Colonic mucosa (tissue), 4 donors: ENCODE data around the gene PTTG1IP. TPM values are rescaled to one million over a fixed set of nuclear protein-coding genes. Genes with fewer than 3 reads are reported as not detected.

ENCODE experiments used
- DNase-seq: peaks from one replicate; pipeline ENCODE4 v3.0.0-alpha.2; 2020
- H3K27ac ChIP-seq: fragments of 200-600 bp; one replicate; pipeline ENCODE4 v1.8.0; 2021
- H3K27me3 ChIP-seq: fragments of 200-600 bp; one replicate; pipeline ENCODE4 v1.8.0; 2021
- H3K36me3 ChIP-seq: fragments of 200-600 bp; one replicate; pipeline ENCODE4 v1.8.0; 2021
- H3K4me1 ChIP-seq: fragments of 200-600 bp; one replicate; pipeline ENCODE4 v1.8.0; 2021; ENCODE audit warnings: mild to moderate bottlenecking
- H3K4me3 ChIP-seq: fragments of 200-600 bp; one replicate; pipeline ENCODE4 v1.8.0; 2021
- H3K9ac ChIP-seq, 2 donors: one replicate each; pipeline ENCODE4 v1.7.0; 2013; ENCODE audit warnings: control low read depth in 2 of 2, low read depth in 2 of 2, low read length in 2 of 2
- H3K9me3 ChIP-seq: fragments of 200-600 bp; one replicate; pipeline ENCODE4 v1.8.0; 2021
- CTCF ChIP-seq: fragments of 200-600 bp; IDR thresholded peaks from one replicate; pipeline ENCODE4 v1.8.0; 2022; ENCODE audit warnings: antibody characterized with exemption, mild to moderate bottlenecking
- intact Hi-C: fragments of 100-400 bp; cut with DNase I; formaldehyde crosslinking; loops from one replicate; pipeline ENCODE4 v1.14.1; 2022
- total RNA-seq, 2 donors: library from RNA; stranded (reverse); fragmentation: NEBNext Ultra II Directional in 1 of 2; extraction: Animal tissue kit (Norgen Biotek cat#: 25700) in 1 of 2; gene quantifications; one replicate each; pipeline ENCODE4 v1.2.1, GENCODE V29; 2021
- donor health status: healthy.
- donor health status: DM: no; HTN: no; CAD: no.
- donor health status: DM: no; HTN: no; CAD: no.

PTTG1IP gene
- total RNA-seq, 2 donors from 2014 or later: 218 to 414 TPM

GRCh38 chr21:44886113-44887075 lies 12.9 kb upstream of the PTTG1IP start:
- intact Hi-C loops: no loop called here
- TF ChIP-seq CTCF: no peak
- Histone ChIP-seq H3K27me3 (no peaks in the 10 kb centered on the region), H3K9me3 (no peaks in the 10 kb centered on the region), H3K4me3 (no peak overlapping the region), H3K9ac (no peak overlapping the region), H3K27ac (no peak overlapping the region), H3K4me1 (no peaks in the 10 kb centered on the region), H3K36me3 (no peaks in the 10 kb centered on the region)
- no peak for DNase-seq

- Histone ChIP-seq H3K27me3 (no peaks in the 10 kb centered on the region), H3K27ac (no peak overlapping the region), H3K4me3 (no peak overlapping the region), H3K9me3 (no peaks in the 10 kb centered on the region), H3K4me1 (no peaks in the 10 kb centered on the region), H3K9ac (no peak overlapping the region), H3K36me3 (no peaks in the 10 kb centered on the region)
- TF ChIP-seq CTCF: no peak
- no peak for DNase-seq
- intact Hi-C loops: no loop called here
Observed at GRCh38 chr21:44885615-44886014, 12.1 kb upstream of the PTTG1IP start.

GRCh38 chr21:44884097-44884496 lies 10.6 kb upstream of the PTTG1IP start:
- no peak for DNase-seq
- H3K36me3 ChIP-seq: no peaks in the 10 kb centered on the region
- H3K9me3 ChIP-seq: no peaks in the 10 kb centered on the region
- H3K9ac ChIP-seq: no peak overlapping the region
- no peak for TF ChIP-seq CTCF
- H3K27ac ChIP-seq: no peak overlapping the region
- H3K4me1 ChIP-seq: no peaks in the 10 kb centered on the region
- H3K27me3 ChIP-seq: no peaks in the 10 kb centered on the region
- intact Hi-C loops: no loop called here
- H3K4me3 ChIP-seq: no peak overlapping the region

GRCh38 chr21:44883250-44883649 lies 9.8 kb upstream of the PTTG1IP start:
- Histone ChIP-seq H3K4me1 (no peaks in the 10 kb centered on the region), H3K4me3 (no peak overlapping the region), H3K36me3 (no peaks in the 10 kb centered on the region), H3K9ac (no peak overlapping the region), H3K27me3 (no peaks in the 10 kb centered on the region), H3K9me3 (no peaks in the 10 kb centered on the region), H3K27ac (no peak overlapping the region)
- no peak for DNase-seq
- no peak for TF ChIP-seq CTCF
- intact Hi-C loops: no loop called here

GRCh38 chr21:44881198-44881872 lies 7.8 kb upstream of the PTTG1IP start:
- TF ChIP-seq CTCF: no peak
- no peak overlapping the region for H3K27ac ChIP-seq
- no peak for DNase-seq
- no peaks in the 10 kb centered on the region for H3K4me1 ChIP-seq
- no peaks in the 10 kb centered on the region for H3K36me3 ChIP-seq
- H3K9me3 ChIP-seq: no peaks in the 10 kb centered on the region
- H3K9ac ChIP-seq: no peak overlapping the region
- no peaks in the 10 kb centered on the region for H3K27me3 ChIP-seq
- intact Hi-C loops: no loop called here
- no peak overlapping the region for H3K4me3 ChIP-seq
